GM18867 (cell line): Measurements from ENCODE around the gene DIP2B.

Experiments
- ATAC-seq: cut with Tn5 transposase; IDR thresholded peaks from one replicate; pipeline ENCODE4 v1.9.1; 2021; ENCODE audit warnings: mild to moderate bottlenecking, moderate library complexity; ENCODE audit not compliant: unreplicated experiment

The DIP2B gene

GRCh38 chr12:50572760-50573159 is 68.0 kb downstream of the DIP2B start:
- ATAC-seq = no peak

- ATAC-seq = no peak
Measured at GRCh38 chr12:50573271-50573670, 68.5 kb downstream of the DIP2B start.

GRCh38 chr12:50574601-50575348 is 70.0 kb downstream of the DIP2B start:
- ATAC-seq = no peak

- no peak for ATAC-seq
Measured at GRCh38 chr12:50579757-50580267, 75.0 kb downstream of the DIP2B start.

GRCh38 chr12:50580436-50580835 is 75.7 kb downstream of the DIP2B start:
- ATAC-seq = no peak

- no peak for ATAC-seq
Measured at GRCh38 chr12:50581226-50582184, 76.7 kb downstream of the DIP2B start.

- no peak for ATAC-seq
Measured at GRCh38 chr12:50584135-50584534, 79.3 kb downstream of the DIP2B start.

- no peak for ATAC-seq
Measured at GRCh38 chr12:50589650-50590435, 85.1 kb downstream of the DIP2B start.

GRCh38 chr12:50590869-50591268 is 86.1 kb downstream of the DIP2B start:
- no peak for ATAC-seq

- ATAC-seq = no peak
Measured at GRCh38 chr12:50595667-50596066, 90.9 kb downstream of the DIP2B start.

GRCh38 chr12:50597200-50598195 is 92.7 kb downstream of the DIP2B start:
- ATAC-seq = peak; percentile 90

GRCh38 chr12:50598321-50598862 is 93.6 kb downstream of the DIP2B start:
- ATAC-seq = no peak

GRCh38 chr12:50599366-50600095 is 94.7 kb downstream of the DIP2B start:
- ATAC-seq = no peak

- no peak for ATAC-seq
Measured at GRCh38 chr12:50600364-50600763, 95.6 kb downstream of the DIP2B start.

- no peak for ATAC-seq
Measured at GRCh38 chr12:50603817-50604639, 99.2 kb downstream of the DIP2B start.

GRCh38 chr12:50604640-50604920 is 99.8 kb downstream of the DIP2B start:
- no peak for ATAC-seq

GRCh38 chr12:50606675-50607375 is 102.0 kb downstream of the DIP2B start:
- ATAC-seq = no peak
